GM23338 (cell line): Measurements from ENCODE around the gene PXK. TPM values are rescaled to one million over a fixed set of nuclear protein-coding genes. Genes with fewer than 3 reads are reported as not detected.

Experiments used
- ATAC-seq: fragments of 200-7000 bp; cut with Tn5 transposase; 3 replicates; pipeline ENCODE4 v1.9.1; 2020
- DNase-seq: peaks from one replicate; pipeline ENCODE4 v3.0.0-alpha.2; 2015; ENCODE audit warnings: low spot score
- H2AFZ ChIP-seq: fragments of 200-600 bp; sonication (generic); 2 replicates; pipeline ENCODE4 v1.8.0; 2016; ENCODE audit warnings: antibody characterized with exemption, mild to moderate bottlenecking, moderate library complexity
- H3F3A ChIP-seq: fragments of 200-600 bp; sonication (generic); replicated peaks from 2 replicates; pipeline ENCODE4 v1.8.0; 2017; ENCODE audit warnings: antibody characterized with exemption, mixed run types, low read depth
- H3K27ac ChIP-seq: fragments of 200-600 bp; sonication (generic); 2 replicates; pipeline ENCODE4 v1.6.1; 2016; ENCODE audit warnings: low read depth
- H3K27me3 ChIP-seq: fragments of 200-600 bp; sonication (generic); 2 replicates; pipeline ENCODE4 v1.8.0; 2016; ENCODE audit warnings: mild to moderate bottlenecking, mixed run types, moderate library complexity; ENCODE audit not compliant: insufficient read depth
- H3K36me3 ChIP-seq: fragments of 200-600 bp; sonication (generic); 2 replicates; pipeline ENCODE4 v1.8.0; 2016; ENCODE audit warnings: mild to moderate bottlenecking; ENCODE audit not compliant: insufficient read depth
- H3K4me1 ChIP-seq: fragments of 200-600 bp; sonication (generic); 2 replicates; pipeline ENCODE4 v1.8.0; 2016; ENCODE audit warnings: mild to moderate bottlenecking, moderate library complexity; ENCODE audit not compliant: insufficient read depth
- H3K4me2 ChIP-seq: fragments of 200-600 bp; sonication (generic); 2 replicates; pipeline ENCODE4 v1.7.1; 2017; ENCODE audit warnings: mixed run types
- H3K4me3 ChIP-seq: fragments of 200-600 bp; sonication (generic); 2 replicates; pipeline ENCODE4 v1.6.1; 2016; ENCODE audit warnings: mixed run types
- H3K79me2 ChIP-seq: fragments of 200-600 bp; sonication (generic); replicated peaks from 2 replicates; pipeline ENCODE4 v1.8.0; 2017; ENCODE audit warnings: mild to moderate bottlenecking; ENCODE audit not compliant: insufficient read depth
- H3K9me2 ChIP-seq: fragments of 200-600 bp; sonication (generic); 2 replicates; pipeline ENCODE4 v1.8.0; 2017; ENCODE audit not compliant: insufficient read depth
- H4K20me1 ChIP-seq: fragments of 200-600 bp; sonication (generic); replicated peaks from 2 replicates; pipeline ENCODE4 v1.8.0; 2017; ENCODE audit warnings: mild to moderate bottlenecking; ENCODE audit not compliant: insufficient read depth
- H3K27ac Mint-ChIP-seq: 2 replicates; pipeline ENCODE4 v1.8.0; 2020; ENCODE audit warnings: inconsistent platforms, mild to moderate bottlenecking, moderate library complexity, mixed read lengths
- H3K27me3 Mint-ChIP-seq: 3 replicates; pipeline ENCODE4 v1.8.0; 2022; ENCODE audit warnings: low read depth, mild to moderate bottlenecking, moderate library complexity, mixed read lengths, inconsistent platforms; ENCODE audit not compliant: insufficient read depth, poor library complexity
- H3K36me3 Mint-ChIP-seq: 3 replicates; pipeline ENCODE4 v1.8.0; 2021; ENCODE audit warnings: low read depth, mild to moderate bottlenecking, inconsistent platforms, moderate library complexity, mixed read lengths
- H3K4me1 Mint-ChIP-seq: 3 replicates; pipeline ENCODE4 v1.8.0; 2020; ENCODE audit warnings: mild to moderate bottlenecking, inconsistent platforms, mixed read lengths
- H3K4me3 Mint-ChIP-seq: 3 replicates; pipeline ENCODE4 v1.8.0; 2021; ENCODE audit warnings: moderate library complexity, mild to moderate bottlenecking, inconsistent platforms, mixed read lengths
- H3K9me3 Mint-ChIP-seq: 3 replicates; pipeline ENCODE4 v1.8.0; 2020; ENCODE audit warnings: moderate library complexity, mild to moderate bottlenecking, inconsistent platforms, mixed read lengths
- CREB1 ChIP-seq: fragments of 250-450 bp; sonication (Bioruptor Pico); IDR thresholded peaks from 2 replicates; pipeline ENCODE4 v1.5.0; 2020; ENCODE audit warnings: low read depth, mild to moderate bottlenecking, moderate library complexity
- EZH2 ChIP-seq: fragments of 200-600 bp; sonication (generic); IDR thresholded peaks from one replicate; pipeline ENCODE4 v1.8.0; 2017; ENCODE audit warnings: antibody characterized with exemption, mild to moderate bottlenecking, low read depth; ENCODE audit not compliant: unreplicated experiment
- EZH2phosphoT487 ChIP-seq: fragments of 200-600 bp; sonication (generic); IDR thresholded peaks from one replicate; pipeline ENCODE4 v1.8.1; 2018; ENCODE audit warnings: antibody characterized with exemption; ENCODE audit not compliant: unreplicated experiment
- POLR2AphosphoS5 ChIP-seq: IDR thresholded peaks from 2 replicates; pipeline ENCODE4 v1.6.1; 2016; ENCODE audit warnings: antibody characterized with exemption, low read depth
- REST ChIP-seq: IDR thresholded peaks from one replicate; pipeline ENCODE4 v1.6.1; 2018; ENCODE audit warnings: antibody characterized with exemption; ENCODE audit not compliant: unreplicated experiment
- ZNF114 ChIP-seq: fragments of 250-450 bp; sonication (Bioruptor Pico); IDR thresholded peaks from 2 replicates; pipeline ENCODE4 v1.5.0; 2020; ENCODE audit warnings: mild to moderate bottlenecking, moderate library complexity
- polyA plus RNA-seq: library from polyadenylated mRNA; unstranded; fragments of >200 nt; fragmentation: Nextera tagmentation; extraction: Ambion mirVana; gene quantifications from 2 replicates; pipeline ENCODE4 v1.2.1, GENCODE V29; 2016
- total RNA-seq: library from RNA; depleted of rRNA; stranded (reverse); fragments of >200 nt; shearing (Covaris generic); gene quantifications from 2 replicates; pipeline ENCODE4 v1.2.3, GENCODE V29; 2014
- TF ChIP-seq, protein P1 (sequence below): IDR thresholded peaks from 2 replicates; pipeline ENCODE4 v1.6.1; 2016; ENCODE audit warnings: antibody characterized with exemption
- TF ChIP-seq, protein P2 (sequence below): fragments of 250-450 bp; sonication (Bioruptor Pico); IDR thresholded peaks from 2 replicates; pipeline ENCODE4 v1.5.0; 2020; ENCODE audit warnings: mild to moderate bottlenecking, moderate library complexity

The PXK gene
- total and polyA plus RNA-seq, 2 experiments from 2014 or later, result 6.4 to 6.5 TPM

- no peak overlapping the region for H3K27ac Mint-ChIP-seq
- TF ChIP-seq, protein P1, sequence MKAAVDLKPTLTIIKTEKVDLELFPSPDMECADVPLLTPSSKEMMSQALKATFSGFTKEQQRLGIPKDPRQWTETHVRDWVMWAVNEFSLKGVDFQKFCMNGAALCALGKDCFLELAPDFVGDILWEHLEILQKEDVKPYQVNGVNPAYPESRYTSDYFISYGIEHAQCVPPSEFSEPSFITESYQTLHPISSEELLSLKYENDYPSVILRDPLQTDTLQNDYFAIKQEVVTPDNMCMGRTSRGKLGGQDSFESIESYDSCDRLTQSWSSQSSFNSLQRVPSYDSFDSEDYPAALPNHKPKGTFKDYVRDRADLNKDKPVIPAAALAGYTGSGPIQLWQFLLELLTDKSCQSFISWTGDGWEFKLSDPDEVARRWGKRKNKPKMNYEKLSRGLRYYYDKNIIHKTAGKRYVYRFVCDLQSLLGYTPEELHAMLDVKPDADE, result no peak
- no peaks in the 10 kb centered on the region for H3F3A ChIP-seq
- no peak for DNase-seq
- no peak overlapping the region for H3K4me2 ChIP-seq
- H3K9me3 Mint-ChIP-seq, result no peaks in the 10 kb centered on the region
- no peaks in the 10 kb centered on the region for H3K9me2 ChIP-seq
- H3K4me1 Mint-ChIP-seq, result peaks cover 29% of the 10 kb centered on the region
- no peaks in the 10 kb centered on the region for H3K79me2 ChIP-seq
- H3K4me1 ChIP-seq, result peaks cover 31% of the 10 kb centered on the region
- no peaks in the 10 kb centered on the region for H4K20me1 ChIP-seq
- no peak for ATAC-seq
- H3K4me3 ChIP-seq, result no peak overlapping the region
- no peaks in the 10 kb centered on the region for H3K27me3 ChIP-seq
- H3K4me3 Mint-ChIP-seq, result no peak overlapping the region
- H3K27ac ChIP-seq, result no peak overlapping the region
- H2AFZ ChIP-seq, result no peak overlapping the region
- no peaks in the 10 kb centered on the region for H3K36me3 ChIP-seq
- H3K36me3 Mint-ChIP-seq, result no peaks in the 10 kb centered on the region; the same call in 2 of the 3 replicates
- no peaks in the 10 kb centered on the region for H3K27me3 Mint-ChIP-seq
Observed at GRCh38 chr3:58398669-58399333, 66.1 kb downstream of the PXK start.

- Mint-ChIP-seq H3K4me3 (no peak overlapping the region), H3K9me3 (no peaks in the 10 kb centered on the region), H3K27me3 (no peaks in the 10 kb centered on the region), H3K4me1 (peaks cover 19% of the 10 kb centered on the region; the same call in 2 of the 3 replicates), H3K36me3 (no peaks in the 10 kb centered on the region; the same call in 2 of the 3 replicates), H3K27ac (no peak overlapping the region)
- no peak overlapping the region for H3K4me3 ChIP-seq
- no peaks in the 10 kb centered on the region for H3K79me2 ChIP-seq
- H3F3A ChIP-seq, result no peaks in the 10 kb centered on the region
- H3K9me2 ChIP-seq, result no peaks in the 10 kb centered on the region
- H4K20me1 ChIP-seq, result no peaks in the 10 kb centered on the region
- H3K4me2 ChIP-seq, result peak overlapping the region; percentile 11; the same call in 1 of the 2 replicates
- H3K27me3 ChIP-seq, result no peaks in the 10 kb centered on the region
- no peak overlapping the region for H2AFZ ChIP-seq
- H3K36me3 ChIP-seq, result no peaks in the 10 kb centered on the region
- DNase-seq (peak; percentile 51), ATAC-seq (peak; percentile 88)
- peaks cover 14% of the 10 kb centered on the region for H3K4me1 ChIP-seq
- no peak overlapping the region for H3K27ac ChIP-seq
- TF ChIP-seq, protein P1, result no peak
- TF ChIP-seq, protein P2, sequence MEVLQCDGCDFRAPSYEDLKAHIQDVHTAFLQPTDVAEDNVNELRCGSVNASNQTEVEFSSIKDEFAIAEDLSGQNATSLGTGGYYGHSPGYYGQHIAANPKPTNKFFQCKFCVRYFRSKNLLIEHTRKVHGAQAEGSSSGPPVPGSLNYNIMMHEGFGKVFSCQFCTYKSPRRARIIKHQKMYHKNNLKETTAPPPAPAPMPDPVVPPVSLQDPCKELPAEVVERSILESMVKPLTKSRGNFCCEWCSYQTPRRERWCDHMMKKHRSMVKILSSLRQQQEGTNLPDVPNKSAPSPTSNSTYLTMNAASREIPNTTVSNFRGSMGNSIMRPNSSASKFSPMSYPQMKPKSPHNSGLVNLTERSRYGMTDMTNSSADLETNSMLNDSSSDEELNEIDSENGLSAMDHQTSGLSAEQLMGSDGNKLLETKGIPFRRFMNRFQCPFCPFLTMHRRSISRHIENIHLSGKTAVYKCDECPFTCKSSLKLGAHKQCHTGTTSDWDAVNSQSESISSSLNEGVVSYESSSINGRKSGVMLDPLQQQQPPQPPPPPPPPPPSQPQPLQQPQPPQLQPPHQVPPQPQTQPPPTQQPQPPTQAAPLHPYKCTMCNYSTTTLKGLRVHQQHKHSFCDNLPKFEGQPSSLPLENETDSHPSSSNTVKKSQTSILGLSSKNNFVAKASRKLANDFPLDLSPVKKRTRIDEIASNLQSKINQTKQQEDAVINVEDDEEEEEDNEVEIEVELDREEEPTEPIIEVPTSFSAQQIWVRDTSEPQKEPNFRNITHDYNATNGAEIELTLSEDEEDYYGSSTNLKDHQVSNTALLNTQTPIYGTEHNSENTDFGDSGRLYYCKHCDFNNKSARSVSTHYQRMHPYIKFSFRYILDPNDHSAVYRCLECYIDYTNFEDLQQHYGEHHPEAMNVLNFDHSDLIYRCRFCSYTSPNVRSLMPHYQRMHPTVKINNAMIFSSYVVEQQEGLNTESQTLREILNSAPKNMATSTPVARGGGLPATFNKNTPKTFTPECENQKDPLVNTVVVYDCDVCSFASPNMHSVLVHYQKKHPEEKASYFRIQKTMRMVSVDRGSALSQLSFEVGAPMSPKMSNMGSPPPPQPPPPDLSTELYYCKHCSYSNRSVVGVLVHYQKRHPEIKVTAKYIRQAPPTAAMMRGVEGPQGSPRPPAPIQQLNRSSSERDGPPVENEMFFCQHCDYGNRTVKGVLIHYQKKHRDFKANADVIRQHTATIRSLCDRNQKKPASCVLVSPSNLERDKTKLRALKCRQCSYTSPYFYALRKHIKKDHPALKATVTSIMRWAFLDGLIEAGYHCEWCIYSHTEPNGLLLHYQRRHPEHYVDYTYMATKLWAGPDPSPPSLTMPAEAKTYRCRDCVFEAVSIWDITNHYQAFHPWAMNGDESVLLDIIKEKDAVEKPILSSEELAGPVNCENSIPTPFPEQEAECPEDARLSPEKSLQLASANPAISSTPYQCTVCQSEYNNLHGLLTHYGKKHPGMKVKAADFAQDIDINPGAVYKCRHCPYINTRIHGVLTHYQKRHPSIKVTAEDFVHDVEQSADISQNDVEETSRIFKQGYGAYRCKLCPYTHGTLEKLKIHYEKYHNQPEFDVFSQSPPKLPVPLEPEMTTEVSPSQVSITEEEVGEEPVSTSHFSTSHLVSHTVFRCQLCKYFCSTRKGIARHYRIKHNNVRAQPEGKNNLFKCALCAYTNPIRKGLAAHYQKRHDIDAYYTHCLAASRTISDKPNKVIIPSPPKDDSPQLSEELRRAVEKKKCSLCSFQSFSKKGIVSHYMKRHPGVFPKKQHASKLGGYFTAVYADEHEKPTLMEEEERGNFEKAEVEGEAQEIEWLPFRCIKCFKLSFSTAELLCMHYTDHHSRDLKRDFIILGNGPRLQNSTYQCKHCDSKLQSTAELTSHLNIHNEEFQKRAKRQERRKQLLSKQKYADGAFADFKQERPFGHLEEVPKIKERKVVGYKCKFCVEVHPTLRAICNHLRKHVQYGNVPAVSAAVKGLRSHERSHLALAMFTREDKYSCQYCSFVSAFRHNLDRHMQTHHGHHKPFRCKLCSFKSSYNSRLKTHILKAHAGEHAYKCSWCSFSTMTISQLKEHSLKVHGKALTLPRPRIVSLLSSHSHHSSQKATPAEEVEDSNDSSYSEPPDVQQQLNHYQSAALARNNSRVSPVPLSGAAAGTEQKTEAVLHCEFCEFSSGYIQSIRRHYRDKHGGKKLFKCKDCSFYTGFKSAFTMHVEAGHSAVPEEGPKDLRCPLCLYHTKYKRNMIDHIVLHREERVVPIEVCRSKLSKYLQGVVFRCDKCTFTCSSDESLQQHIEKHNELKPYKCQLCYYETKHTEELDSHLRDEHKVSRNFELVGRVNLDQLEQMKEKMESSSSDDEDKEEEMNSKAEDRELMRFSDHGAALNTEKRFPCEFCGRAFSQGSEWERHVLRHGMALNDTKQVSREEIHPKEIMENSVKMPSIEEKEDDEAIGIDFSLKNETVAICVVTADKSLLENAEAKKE (CRISPR knock-in tag), result no peak
- no peak for TF ChIP-seq EZH2
- TF ChIP-seq EZH2phosphoT487, result no peak
- TF ChIP-seq CREB1, result no peak
- no peak for TF ChIP-seq POLR2AphosphoS5
- no peak for TF ChIP-seq REST
- no peak for TF ChIP-seq ZNF114 (CRISPR knock-in tag)
Observed at GRCh38 chr3:58403513-58404109, 70.9 kb downstream of the PXK start.
